PC-9 (cell line): ENCODE data around the gene LRCH3. TPM values are rescaled to one million over a fixed set of nuclear protein-coding genes. Genes with fewer than 3 reads are reported as not detected.

Experiments
- BruUV-seq: library from RNA; stranded (reverse); fragments of 400-500 nt; replicated peaks from 2 replicates; lab custom pipeline; 2021; lab: Mats Ljungman, UMichigan
- CTCF ChIA-PET: fragments of 300-600 bp; sonication (Branson Sonifier 250); formaldehyde crosslinking; loops from one replicate; lab custom pipeline; 2022; ENCODE audit warnings: antibody characterized with exemption; lab: Charles Lee
- POLR2A ChIA-PET: fragments of 300-600 bp; sonication (Branson Sonifier 250); formaldehyde crosslinking; loops from one replicate; lab custom pipeline; 2022; ENCODE audit warnings: antibody characterized with exemption; ENCODE audit not compliant: unreplicated experiment; lab: Charles Lee
- DNase-seq, 2 experiments: peaks; one replicate each; pipeline versions ENCODE4 v3.0.0 to v3.0.0-alpha.2; 2015 to 2022; ENCODE audit warnings: mixed read lengths in 1 of 2
- H2AFZ ChIP-seq: fragments of 200-600 bp; sonication (generic); 2 replicates; pipeline ENCODE4 v1.8.1; 2017; ENCODE audit warnings: antibody characterized with exemption
- H3F3A ChIP-seq: fragments of 200-600 bp; sonication (generic); 2 replicates; pipeline ENCODE4 v1.8.1; 2017; ENCODE audit warnings: antibody characterized with exemption, mild to moderate bottlenecking, low read depth; ENCODE audit not compliant: insufficient read depth
- H3K27ac ChIP-seq: fragments of 200-600 bp; sonication (generic); 2 replicates; pipeline ENCODE4 v1.6.1; 2016; ENCODE audit warnings: mixed run types
- H3K27me3 ChIP-seq: fragments of 200-600 bp; sonication (generic); 2 replicates; pipeline ENCODE4 v1.6.1; 2016; ENCODE audit warnings: low read depth, mixed run types; ENCODE audit not compliant: insufficient read depth
- H3K36me3 ChIP-seq: fragments of 200-600 bp; sonication (generic); 2 replicates; pipeline ENCODE4 v1.6.1; 2016; ENCODE audit warnings: low read depth, mixed run types
- H3K4me1 ChIP-seq: fragments of 200-600 bp; sonication (generic); replicated peaks from 2 replicates; pipeline ENCODE4 v1.6.1; 2016; ENCODE audit warnings: mixed run types; ENCODE audit not compliant: insufficient read depth
- H3K4me2 ChIP-seq: fragments of 200-600 bp; sonication (generic); 2 replicates; pipeline ENCODE4 v1.6.1; 2017; ENCODE audit warnings: mixed run types
- H3K4me3 ChIP-seq: fragments of 200-600 bp; sonication (generic); 2 replicates; pipeline ENCODE4 v1.6.1; 2016; ENCODE audit warnings: mixed run types
- H3K79me2 ChIP-seq: fragments of 200-600 bp; sonication (generic); 2 replicates; pipeline ENCODE4 v1.6.1; 2017; ENCODE audit warnings: low read depth, mixed run types
- H3K9me2 ChIP-seq: fragments of 200-600 bp; sonication (generic); 2 replicates; pipeline ENCODE4 v1.8.1; 2017; ENCODE audit warnings: mild to moderate bottlenecking; ENCODE audit not compliant: insufficient read depth
- H3K9me3 ChIP-seq: fragments of 200-600 bp; sonication (generic); 2 replicates; pipeline ENCODE4 v1.8.1; 2016; ENCODE audit warnings: low read depth; ENCODE audit not compliant: insufficient read depth
- H4K20me1 ChIP-seq: fragments of 200-600 bp; sonication (generic); 2 replicates; pipeline ENCODE4 v1.8.1; 2017; ENCODE audit not compliant: insufficient read depth
- EZH2 ChIP-seq: fragments of 200-600 bp; sonication (generic); IDR thresholded peaks from 2 replicates; pipeline ENCODE4 v1.8.0; 2017; ENCODE audit warnings: antibody characterized with exemption, low read depth
- intact Hi-C: fragments of 100-400 bp; cut with micrococcal nuclease; formaldehyde crosslinking; loops from one replicate; pipeline ENCODE4 v1.10.0; 2022; ENCODE audit not compliant: unreplicated experiment
- total RNA-seq: library from RNA; stranded (reverse); gene quantifications from 2 replicates; pipeline ENCODE4 v1.2.3, GENCODE V29; 2021
- TF ChIP-seq, protein P1 (sequence below): fragments of 200-600 bp; sonication (generic); conservative IDR thresholded peaks from 2 replicates; pipeline ENCODE4 v1.6.1; 2017; ENCODE audit warnings: mixed run types, antibody characterized with exemption, mild to moderate bottlenecking, moderate library complexity

The LRCH3 gene
- total RNA-seq, 1 experiment from 2014 or later, result 51.9 TPM

DNA sequence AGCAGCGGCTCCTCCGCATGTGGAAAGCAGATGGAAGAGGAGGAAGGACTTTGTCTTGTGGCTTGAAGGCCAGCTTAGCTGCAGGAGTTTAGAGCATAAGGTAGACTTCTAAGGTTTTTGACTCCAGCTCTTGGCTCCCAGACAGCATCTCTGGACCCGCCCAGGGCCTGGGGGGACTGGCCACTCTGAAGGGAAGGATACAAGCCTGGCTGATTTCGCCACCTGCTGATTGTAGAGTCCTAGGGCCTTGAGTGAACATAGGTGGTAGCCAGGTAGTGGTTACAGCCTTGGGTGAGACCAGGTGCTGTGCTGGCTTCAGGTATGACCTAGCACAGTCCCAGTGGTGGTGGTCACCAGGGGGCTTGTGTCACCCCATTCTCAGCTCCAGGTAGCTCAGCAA, 110.6 kb downstream of the LRCH3 start:
- Histone ChIP-seq H3K4me1 (peaks cover 10% of the 10 kb centered on the region), H3K36me3 (no peaks in the 10 kb centered on the region), H3K9me2 (no peaks in the 10 kb centered on the region), H3K4me3 (no peak overlapping the region), H3K27me3 (no peaks in the 10 kb centered on the region), H3K79me2 (no peaks in the 10 kb centered on the region), H3F3A (peaks cover 15% of the 10 kb centered on the region), H4K20me1 (no peaks in the 10 kb centered on the region), H3K4me2 (no peak overlapping the region), H2AFZ (no peak overlapping the region), H3K27ac (no peak overlapping the region), H3K9me3 (0 out of 2 replicates have a peak, but pooled peaks cover 7% of the 10 kb centered on the region)
- TF ChIP-seq EZH2, result no peak
- TF ChIP-seq, protein P1, sequence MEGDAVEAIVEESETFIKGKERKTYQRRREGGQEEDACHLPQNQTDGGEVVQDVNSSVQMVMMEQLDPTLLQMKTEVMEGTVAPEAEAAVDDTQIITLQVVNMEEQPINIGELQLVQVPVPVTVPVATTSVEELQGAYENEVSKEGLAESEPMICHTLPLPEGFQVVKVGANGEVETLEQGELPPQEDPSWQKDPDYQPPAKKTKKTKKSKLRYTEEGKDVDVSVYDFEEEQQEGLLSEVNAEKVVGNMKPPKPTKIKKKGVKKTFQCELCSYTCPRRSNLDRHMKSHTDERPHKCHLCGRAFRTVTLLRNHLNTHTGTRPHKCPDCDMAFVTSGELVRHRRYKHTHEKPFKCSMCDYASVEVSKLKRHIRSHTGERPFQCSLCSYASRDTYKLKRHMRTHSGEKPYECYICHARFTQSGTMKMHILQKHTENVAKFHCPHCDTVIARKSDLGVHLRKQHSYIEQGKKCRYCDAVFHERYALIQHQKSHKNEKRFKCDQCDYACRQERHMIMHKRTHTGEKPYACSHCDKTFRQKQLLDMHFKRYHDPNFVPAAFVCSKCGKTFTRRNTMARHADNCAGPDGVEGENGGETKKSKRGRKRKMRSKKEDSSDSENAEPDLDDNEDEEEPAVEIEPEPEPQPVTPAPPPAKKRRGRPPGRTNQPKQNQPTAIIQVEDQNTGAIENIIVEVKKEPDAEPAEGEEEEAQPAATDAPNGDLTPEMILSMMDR, result no peak
- ChIA-PET CTCF (no interaction called here), POLR2A (no interaction called here)
- BruUV-seq, result no TSS peak
- peak; percentile 31 to 49 for DNase-seq
- intact Hi-C loops, result no loop called here

DNA sequence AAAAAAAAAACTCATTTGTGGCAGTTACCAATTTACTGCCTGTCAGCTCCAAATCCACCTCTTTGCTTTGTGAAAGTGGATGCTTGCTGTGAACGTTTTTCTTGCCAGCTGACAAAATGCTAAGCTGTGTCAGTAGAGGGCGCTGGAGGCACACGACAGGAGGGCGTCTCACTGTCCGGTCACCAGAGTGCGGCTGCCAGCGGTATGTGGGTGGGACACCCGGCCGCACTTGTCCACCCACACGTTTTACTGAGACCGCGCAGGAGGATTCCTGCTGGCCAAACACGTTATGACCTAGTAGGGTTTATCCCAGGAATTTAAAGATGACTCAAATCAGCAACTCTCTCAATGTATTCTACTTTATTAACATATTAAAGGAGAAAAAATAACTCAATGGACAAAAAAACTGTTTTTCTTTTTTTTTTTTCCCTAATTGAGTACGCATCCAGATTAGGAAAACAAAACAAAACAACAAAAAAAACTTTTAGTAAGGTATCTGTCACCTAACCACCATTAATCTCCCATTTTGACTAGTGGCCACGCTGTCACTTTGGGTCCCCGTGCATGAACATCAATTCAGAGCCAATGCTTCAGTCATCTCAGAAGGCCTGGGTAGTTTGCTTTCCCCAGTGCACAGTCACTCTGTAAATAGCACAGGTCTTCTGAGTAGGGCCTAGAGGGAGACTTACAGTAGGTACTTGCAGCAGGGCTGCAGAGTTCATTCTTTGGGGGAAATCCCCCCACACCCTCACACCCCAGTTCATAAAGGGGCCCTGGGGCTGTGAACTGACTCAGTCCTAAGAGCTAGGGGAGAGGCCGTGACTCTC, 115.2 kb downstream of the LRCH3 start:
- peaks cover 23% of the 10 kb centered on the region for H3F3A ChIP-seq
- intact Hi-C loops, result loop anchor here (1.0 to 5.0 kb wide), 5 partner anchors 37 to 183 kb away; partner anchors contain the start of gene LMLN
- DNase-seq, result peak; percentile 96 to 97
- H2AFZ ChIP-seq, result no peak overlapping the region
- no peak for TF ChIP-seq EZH2
- TF ChIP-seq, protein P1, result peak; percentile 100
- no peaks in the 10 kb centered on the region for H3K9me2 ChIP-seq
- no peaks in the 10 kb centered on the region for H3K9me3 ChIP-seq
- POLR2A ChIA-PET, result no interaction called here
- no peaks in the 10 kb centered on the region for H3K27me3 ChIP-seq
- H3K79me2 ChIP-seq, result no peaks in the 10 kb centered on the region
- peak overlapping the region; percentile 52 for H3K4me2 ChIP-seq
- CTCF ChIA-PET, result interaction anchor here (0.6 to 2.4 kb wide), 5 partner anchors 17 to 191 kb away, joined by 3 to 9 read pairs (median 4); no protein-coding TSS in a partner anchor
- H3K27ac ChIP-seq, result peak overlapping the region; percentile 64
- H4K20me1 ChIP-seq, result no peaks in the 10 kb centered on the region
- H3K4me3 ChIP-seq, result no peak overlapping the region; the same call in 1 of the 2 replicates
- peaks cover 18% of the 10 kb centered on the region for H3K4me1 ChIP-seq
- no peaks in the 10 kb centered on the region for H3K36me3 ChIP-seq
- no TSS peak for BruUV-seq

DNA sequence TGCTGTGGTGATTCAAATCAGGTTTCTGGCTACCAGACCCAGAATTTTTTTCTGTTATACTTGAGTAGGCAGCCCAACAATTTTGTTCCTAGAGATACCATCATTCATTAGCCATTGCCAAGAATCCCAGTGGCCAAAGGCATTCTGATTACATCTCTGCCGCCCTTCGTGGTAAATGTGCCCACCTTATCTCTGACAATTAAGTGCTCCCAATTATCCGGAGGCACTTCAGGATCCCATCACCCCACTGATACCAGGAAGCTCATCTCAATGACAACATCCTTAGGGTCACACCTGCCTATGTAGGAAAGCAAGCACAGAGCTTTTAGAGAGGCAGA, 115.8 kb downstream of the LRCH3 start:
- Histone ChIP-seq H3K4me2 (peak overlapping the region; percentile 52), H3K9me2 (no peaks in the 10 kb centered on the region), H3K36me3 (no peaks in the 10 kb centered on the region), H3K4me3 (no peak overlapping the region), H3K79me2 (no peaks in the 10 kb centered on the region), H2AFZ (no peak overlapping the region), H3F3A (peaks cover 23% of the 10 kb centered on the region), H3K4me1 (peaks cover 18% of the 10 kb centered on the region), H3K27ac (peak overlapping the region; percentile 64), H3K27me3 (no peaks in the 10 kb centered on the region), H4K20me1 (no peaks in the 10 kb centered on the region), H3K9me3 (no peaks in the 10 kb centered on the region)
- no peak for DNase-seq
- intact Hi-C loops, result loop anchor here (1.0 to 5.0 kb wide), 5 partner anchors 36 to 182 kb away; partner anchors contain the start of gene LMLN
- CTCF ChIA-PET, result interaction anchor here (0.8 kb wide), 1 partner anchor 15 kb away, joined by 4 read pairs; no protein-coding TSS in a partner anchor
- no TSS peak for BruUV-seq
- TF ChIP-seq EZH2, result no peak
- TF ChIP-seq, protein P1, result no peak
- POLR2A ChIA-PET, result no interaction called here
